Lung (tissue), 12 donors: ENCODE results near the gene TMEM238L. TPM values are rescaled to one million over a fixed set of nuclear protein-coding genes. Genes with fewer than 3 reads are reported as not detected.

Source experiments
- ATAC-seq: fragments of 200-7000 bp; cut with Tn5 transposase; one replicate; pipeline ENCODE4 v1.9.1; 2020; ENCODE audit warnings: moderate number of reproducible peaks; ENCODE audit not compliant: insufficient read depth, low FRiP score
- DNase-seq, 3 donors: peaks; one replicate each; pipeline ENCODE4 v3.0.0-alpha.2; 2013 to 2017
- H3K27ac ChIP-seq, 2 donors: one replicate each; pipeline ENCODE4 v1.5.1; 2013; ENCODE audit warnings: mild to moderate bottlenecking in 2 of 2, moderate library complexity in 2 of 2, control low read depth in 1 of 2, inconsistent platforms in 1 of 2, low read depth in 1 of 2, low read length in 1 of 2
- H3K27me3 ChIP-seq, 3 donors: one replicate each; pipeline ENCODE4 v1.5.1; 2013; ENCODE audit warnings: low read length in 2 of 3; ENCODE audit not compliant: control insufficient read depth in 3 of 3, insufficient read depth in 3 of 3
- H3K36me3 ChIP-seq, 4 donors: one replicate each; pipeline ENCODE4 v1.5.1; 2013; ENCODE audit warnings: low read length in 4 of 4, mild to moderate bottlenecking in 1 of 4, moderate library complexity in 1 of 4; ENCODE audit not compliant: control insufficient read depth in 4 of 4, insufficient read depth in 4 of 4
- H3K4me1 ChIP-seq, 5 donors: one replicate each; pipeline ENCODE4 v1.5.1; 2013; ENCODE audit warnings: low read length in 5 of 5, mild to moderate bottlenecking in 2 of 5, moderate library complexity in 1 of 5; ENCODE audit not compliant: control insufficient read depth in 5 of 5, insufficient read depth in 5 of 5
- H3K4me3 ChIP-seq: one replicate; pipeline ENCODE4 v1.5.1; 2013; ENCODE audit warnings: mild to moderate bottlenecking, control low read depth, moderate library complexity
- H3K9ac ChIP-seq, 2 donors: one replicate each; pipeline ENCODE4 v1.5.1; 2013; ENCODE audit warnings: low read length in 2 of 2, control low read depth in 1 of 2; ENCODE audit not compliant: insufficient read depth in 1 of 2
- H3K9me3 ChIP-seq, 4 donors: one replicate each; pipeline ENCODE4 v1.5.1; 2013; ENCODE audit warnings: low read length in 3 of 4, mild to moderate bottlenecking in 1 of 4, moderate library complexity in 1 of 4; ENCODE audit not compliant: control insufficient read depth in 4 of 4, insufficient read depth in 3 of 4
- CTCF ChIP-seq: IDR thresholded peaks from 2 replicates; pipeline ENCODE4 v1.5.1; 2012; ENCODE audit warnings: mild to moderate bottlenecking; ENCODE audit errors: control extremely low read depth, extremely low read depth
- WGBS, 2 donors: extraction: QIAGEN DNeasy Blood & Tissue Kit; methylation state at CpG; one replicate each; pipeline ENCODE4 v1.1.7; 2013; 5-methylcytosine and 5-hydroxymethylcytosine counted together
- polyA plus RNA-seq, 2 donors: library from polyadenylated mRNA; stranded (reverse); fragments of 200-250 nt; gene quantifications; one replicate each; pipeline ENCODE4 v1.2.1, GENCODE V29; 2013
- total RNA-seq, 2 donors: library from RNA; depleted of rRNA in 1 of 2; stranded (reverse); fragments of >200 nt in 1 of 2; gene quantifications; one replicate each; pipeline ENCODE4 v1.2.1, GENCODE V29; 2014 to 2021
- donor health status: control.
- donor health status: control.
- donor health status: Bipolar disorder and iron deficiency.
- donor health status: healthy.
- donor health status: DM: yes; HTN: yes; CAD: no.

TMEM238L gene
- total and polyA plus RNA-seq, 4 donors = 0.05 TPM; not detected in 3

- DNase-seq = no peak
- no peak for ATAC-seq
- Histone ChIP-seq H3K27ac (no peak overlapping the region), H3K4me1 (peaks cover 0 to 6% (median 0%) of the 10 kb centered on the region in 5 donors), H3K4me3 (no peak overlapping the region), H3K36me3 (no peaks in the 10 kb centered on the region), H3K9ac (no peak overlapping the region), H3K9me3 (peaks cover 0 to 11% (median 0%) of the 10 kb centered on the region in 4 donors), H3K27me3 (no peaks in the 10 kb centered on the region)
- 91% methylated on average over 4 of the region's 4 CpGs for WGBS, 2 donors
- no peak for TF ChIP-seq CTCF
Observed at GRCh38 chr17:10775058-10775457, 28.8 kb downstream of the TMEM238L start.

- 82 to 86% methylated on average over 2 of the region's 2 CpGs for WGBS, 2 donors
Observed at GRCh38 chr17:10773391-10773790, 30.5 kb downstream of the TMEM238L start.

GRCh38 chr17:10772425-10773380 is 31.2 kb downstream of the TMEM238L start:
- TF ChIP-seq CTCF = peak; percentile 8
- no peak overlapping the region for H3K4me3 ChIP-seq
- H3K9me3 ChIP-seq = peaks cover 0 to 17% (median 0%) of the 10 kb centered on the region in 4 donors
- no peak overlapping the region for H3K27ac ChIP-seq
- peaks cover 0 to 6% (median 0%) of the 10 kb centered on the region in 5 donors for H3K4me1 ChIP-seq
- 43 to 45% methylated on average over 9 of the region's 9 CpGs for WGBS, 2 donors
- no peaks in the 10 kb centered on the region for H3K36me3 ChIP-seq
- peak; percentile 71 to 84 (median 82) for DNase-seq
- ATAC-seq = no peak
- H3K9ac ChIP-seq = no peak overlapping the region
- no peaks in the 10 kb centered on the region for H3K27me3 ChIP-seq

More at GRCh38 chr17:10773391-10773790, 30.5 kb downstream of the TMEM238L start:
- peaks cover 0 to 6% (median 0%) of the 10 kb centered on the region in 5 donors for H3K4me1 ChIP-seq
- peaks cover 0 to 14% (median 0%) of the 10 kb centered on the region in 4 donors for H3K9me3 ChIP-seq
- no peaks in the 10 kb centered on the region for H3K27me3 ChIP-seq
- no peak overlapping the region for H3K9ac ChIP-seq
- TF ChIP-seq CTCF = no peak
- H3K36me3 ChIP-seq = no peaks in the 10 kb centered on the region
- peak in 2 of 3 donors; percentile 18 to 20 for DNase-seq
- no peak overlapping the region for H3K27ac ChIP-seq
- ATAC-seq = no peak
- H3K4me3 ChIP-seq = no peak overlapping the region
